ENCODE measurements around the gene DPYD.

DNA sequence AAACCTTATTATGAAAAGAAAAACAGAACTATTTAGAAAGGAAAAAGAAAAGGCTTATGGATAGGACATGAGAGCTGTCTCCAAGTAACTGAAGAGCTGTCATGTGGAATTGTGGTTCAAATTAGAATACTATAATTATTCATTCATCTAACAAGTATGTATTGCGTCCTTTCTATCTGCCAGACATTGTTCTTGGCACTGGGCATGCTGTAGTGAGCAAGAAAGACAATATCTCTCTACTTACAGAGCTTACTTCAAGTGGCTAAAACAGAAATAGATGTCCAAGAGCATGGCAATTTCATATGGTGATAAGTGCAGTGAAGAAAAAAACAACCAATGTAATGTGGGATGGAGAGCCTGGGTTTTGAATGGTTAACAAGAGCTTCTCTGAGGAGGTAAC is 413.0 kb downstream of the DPYD start:
- TF ChIP-seq, protein P1, sequence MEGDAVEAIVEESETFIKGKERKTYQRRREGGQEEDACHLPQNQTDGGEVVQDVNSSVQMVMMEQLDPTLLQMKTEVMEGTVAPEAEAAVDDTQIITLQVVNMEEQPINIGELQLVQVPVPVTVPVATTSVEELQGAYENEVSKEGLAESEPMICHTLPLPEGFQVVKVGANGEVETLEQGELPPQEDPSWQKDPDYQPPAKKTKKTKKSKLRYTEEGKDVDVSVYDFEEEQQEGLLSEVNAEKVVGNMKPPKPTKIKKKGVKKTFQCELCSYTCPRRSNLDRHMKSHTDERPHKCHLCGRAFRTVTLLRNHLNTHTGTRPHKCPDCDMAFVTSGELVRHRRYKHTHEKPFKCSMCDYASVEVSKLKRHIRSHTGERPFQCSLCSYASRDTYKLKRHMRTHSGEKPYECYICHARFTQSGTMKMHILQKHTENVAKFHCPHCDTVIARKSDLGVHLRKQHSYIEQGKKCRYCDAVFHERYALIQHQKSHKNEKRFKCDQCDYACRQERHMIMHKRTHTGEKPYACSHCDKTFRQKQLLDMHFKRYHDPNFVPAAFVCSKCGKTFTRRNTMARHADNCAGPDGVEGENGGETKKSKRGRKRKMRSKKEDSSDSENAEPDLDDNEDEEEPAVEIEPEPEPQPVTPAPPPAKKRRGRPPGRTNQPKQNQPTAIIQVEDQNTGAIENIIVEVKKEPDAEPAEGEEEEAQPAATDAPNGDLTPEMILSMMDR (IDR thresholded peaks at IDR 0.05), result no peak
- no peak for TF ChIP-seq POLR2A (IDR thresholded peaks at IDR 0.05)
